ENCODE results near the gene XPNPEP2. TPM values are rescaled to one million over a fixed set of nuclear protein-coding genes. Genes with fewer than 3 reads are reported as not detected.

XPNPEP2 gene
- total and polyA plus RNA-seq, 4 donors, result 0.19 to 23.0 (median 4.9) TPM

GRCh38 chrX:129698150-129698549 is 40.6 kb upstream of the XPNPEP2 start:
- H3K4me1 ChIP-seq (ENCODE audit: control insufficient read depth in 4 of 4, insufficient read depth in 4 of 4, low read length in 3 of 4), result peaks cover 0 to 3% (median 2%) of the 10 kb centered on the region in 4 donors
- H3K4me3 ChIP-seq (ENCODE audit: low read depth in 1 of 3, low read length in 3 of 3), result no peak overlapping the region
- no peaks in the 10 kb centered on the region for H3K36me3 ChIP-seq (ENCODE audit: control insufficient read depth in 4 of 4, insufficient read depth in 3 of 4, low read depth in 1 of 4, low read length in 3 of 4)
- no peak for DNase-seq (ENCODE audit: low spot score)
- no peak overlapping the region for H3K27ac ChIP-seq (ENCODE audit: low read depth in 1 of 2, low read length in 2 of 2)
- H3K27me3 ChIP-seq (ENCODE audit: control insufficient read depth in 4 of 4, insufficient read depth in 4 of 4, low read length in 3 of 4), result no peaks in the 10 kb centered on the region
- TF ChIP-seq HNF4A (conservative IDR thresholded peaks at IDR 0.05), result no peak
- TF ChIP-seq FOXA1 (IDR thresholded peaks at IDR 0.05), result no peak
- TF ChIP-seq FOXA2 (IDR thresholded peaks at IDR 0.05), result no peak
- TF ChIP-seq ATF3 (IDR thresholded peaks at IDR 0.05), result no peak
- TF ChIP-seq NR2F2 (IDR thresholded peaks at IDR 0.05), result no peak
- TF ChIP-seq, protein P1, sequence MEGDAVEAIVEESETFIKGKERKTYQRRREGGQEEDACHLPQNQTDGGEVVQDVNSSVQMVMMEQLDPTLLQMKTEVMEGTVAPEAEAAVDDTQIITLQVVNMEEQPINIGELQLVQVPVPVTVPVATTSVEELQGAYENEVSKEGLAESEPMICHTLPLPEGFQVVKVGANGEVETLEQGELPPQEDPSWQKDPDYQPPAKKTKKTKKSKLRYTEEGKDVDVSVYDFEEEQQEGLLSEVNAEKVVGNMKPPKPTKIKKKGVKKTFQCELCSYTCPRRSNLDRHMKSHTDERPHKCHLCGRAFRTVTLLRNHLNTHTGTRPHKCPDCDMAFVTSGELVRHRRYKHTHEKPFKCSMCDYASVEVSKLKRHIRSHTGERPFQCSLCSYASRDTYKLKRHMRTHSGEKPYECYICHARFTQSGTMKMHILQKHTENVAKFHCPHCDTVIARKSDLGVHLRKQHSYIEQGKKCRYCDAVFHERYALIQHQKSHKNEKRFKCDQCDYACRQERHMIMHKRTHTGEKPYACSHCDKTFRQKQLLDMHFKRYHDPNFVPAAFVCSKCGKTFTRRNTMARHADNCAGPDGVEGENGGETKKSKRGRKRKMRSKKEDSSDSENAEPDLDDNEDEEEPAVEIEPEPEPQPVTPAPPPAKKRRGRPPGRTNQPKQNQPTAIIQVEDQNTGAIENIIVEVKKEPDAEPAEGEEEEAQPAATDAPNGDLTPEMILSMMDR (IDR thresholded peaks at IDR 0.05; ENCODE audit: low read depth, low read length, missing input control), result no peak
- no peak for TF ChIP-seq TAF1 (conservative IDR thresholded peaks at IDR 0.05)
- TF ChIP-seq RXRA (IDR thresholded peaks at IDR 0.05), result no peak
- TF ChIP-seq HNF4G (IDR thresholded peaks at IDR 0.05), result no peak
- TF ChIP-seq YY1 (IDR thresholded peaks at IDR 0.05), result no peak
- no peak for TF ChIP-seq SP1 (IDR thresholded peaks at IDR 0.05)
- TF ChIP-seq GABPA (IDR thresholded peaks at IDR 0.05 in 1 of 2, conservative IDR thresholded peaks at IDR 0.05 in 1 of 2), result no peak
- TF ChIP-seq MAX (IDR thresholded peaks at IDR 0.05), result no peak
- TF ChIP-seq EGR1 (IDR thresholded peaks at IDR 0.05; ENCODE audit: low read depth in 2 of 2), result no peak
- TF ChIP-seq RAD21 (IDR thresholded peaks at IDR 0.05), result no peak
- TF ChIP-seq JUND (IDR thresholded peaks at IDR 0.05), result no peak
- H3K9ac ChIP-seq (ENCODE audit: low read depth in 1 of 2, low read length in 2 of 2), result no peak overlapping the region
- no peaks in the 10 kb centered on the region for H3K9me3 ChIP-seq (ENCODE audit: control insufficient read depth in 4 of 4, low read length in 3 of 4)

- H3K36me3 ChIP-seq (ENCODE audit: control insufficient read depth in 4 of 4, insufficient read depth in 3 of 4, low read depth in 1 of 4, low read length in 3 of 4), result no peaks in the 10 kb centered on the region
- no peaks in the 10 kb centered on the region for H3K4me1 ChIP-seq (ENCODE audit: control insufficient read depth in 4 of 4, insufficient read depth in 4 of 4, low read length in 3 of 4)
- no peak overlapping the region for H3K9ac ChIP-seq (ENCODE audit: low read depth in 1 of 2, low read length in 2 of 2)
- no peaks in the 10 kb centered on the region for H3K27me3 ChIP-seq (ENCODE audit: control insufficient read depth in 4 of 4, insufficient read depth in 4 of 4, low read length in 3 of 4)
- no peaks in the 10 kb centered on the region for H3K9me3 ChIP-seq (ENCODE audit: control insufficient read depth in 4 of 4, low read length in 3 of 4)
- TF ChIP-seq ATF3 (IDR thresholded peaks at IDR 0.05) (no peak), FOXA2 (IDR thresholded peaks at IDR 0.05) (no peak), HNF4G (IDR thresholded peaks at IDR 0.05) (no peak), HNF4A (conservative IDR thresholded peaks at IDR 0.05) (no peak), FOXA1 (IDR thresholded peaks at IDR 0.05) (no peak), RAD21 (IDR thresholded peaks at IDR 0.05) (no peak), GABPA (IDR thresholded peaks at IDR 0.05 in 1 of 2, conservative IDR thresholded peaks at IDR 0.05 in 1 of 2) (no peak), JUND (IDR thresholded peaks at IDR 0.05) (no peak), MAX (IDR thresholded peaks at IDR 0.05) (no peak), YY1 (IDR thresholded peaks at IDR 0.05) (no peak), RXRA (IDR thresholded peaks at IDR 0.05) (no peak), SP1 (IDR thresholded peaks at IDR 0.05) (no peak), EGR1 (IDR thresholded peaks at IDR 0.05; ENCODE audit: low read depth in 2 of 2) (no peak)
- TF ChIP-seq, protein P2, sequence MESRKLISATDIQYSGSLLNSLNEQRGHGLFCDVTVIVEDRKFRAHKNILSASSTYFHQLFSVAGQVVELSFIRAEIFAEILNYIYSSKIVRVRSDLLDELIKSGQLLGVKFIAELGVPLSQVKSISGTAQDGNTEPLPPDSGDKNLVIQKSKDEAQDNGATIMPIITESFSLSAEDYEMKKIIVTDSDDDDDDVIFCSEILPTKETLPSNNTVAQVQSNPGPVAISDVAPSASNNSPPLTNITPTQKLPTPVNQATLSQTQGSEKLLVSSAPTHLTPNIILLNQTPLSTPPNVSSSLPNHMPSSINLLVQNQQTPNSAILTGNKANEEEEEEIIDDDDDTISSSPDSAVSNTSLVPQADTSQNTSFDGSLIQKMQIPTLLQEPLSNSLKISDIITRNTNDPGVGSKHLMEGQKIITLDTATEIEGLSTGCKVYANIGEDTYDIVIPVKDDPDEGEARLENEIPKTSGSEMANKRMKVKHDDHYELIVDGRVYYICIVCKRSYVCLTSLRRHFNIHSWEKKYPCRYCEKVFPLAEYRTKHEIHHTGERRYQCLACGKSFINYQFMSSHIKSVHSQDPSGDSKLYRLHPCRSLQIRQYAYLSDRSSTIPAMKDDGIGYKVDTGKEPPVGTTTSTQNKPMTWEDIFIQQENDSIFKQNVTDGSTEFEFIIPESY (IDR thresholded peaks at IDR 0.05), result no peak
- TF ChIP-seq, protein P1 (IDR thresholded peaks at IDR 0.05; ENCODE audit: low read depth, low read length, missing input control), result no peak
- 92% methylated on average over 4 of the region's 4 CpGs for WGBS
- H3K27ac ChIP-seq (ENCODE audit: low read depth in 1 of 2, low read length in 2 of 2), result no peak overlapping the region
- no peak for DNase-seq (ENCODE audit: low spot score)
- H3K4me3 ChIP-seq (ENCODE audit: low read depth in 1 of 3, low read length in 3 of 3), result no peak overlapping the region
These were observed 38.2 kb upstream of the XPNPEP2 start for GRCh38 chrX:129700536-129700935.

All from liver (tissue), 9 donors.